ENCODE results near the gene CYP11A1. TPM values are rescaled to one million over a fixed set of nuclear protein-coding genes. Genes with fewer than 3 reads are reported as not detected.

Gene CYP11A1
- 2.0 and 2.9 TPM in 2 replicates for total RNA-seq

DNA sequence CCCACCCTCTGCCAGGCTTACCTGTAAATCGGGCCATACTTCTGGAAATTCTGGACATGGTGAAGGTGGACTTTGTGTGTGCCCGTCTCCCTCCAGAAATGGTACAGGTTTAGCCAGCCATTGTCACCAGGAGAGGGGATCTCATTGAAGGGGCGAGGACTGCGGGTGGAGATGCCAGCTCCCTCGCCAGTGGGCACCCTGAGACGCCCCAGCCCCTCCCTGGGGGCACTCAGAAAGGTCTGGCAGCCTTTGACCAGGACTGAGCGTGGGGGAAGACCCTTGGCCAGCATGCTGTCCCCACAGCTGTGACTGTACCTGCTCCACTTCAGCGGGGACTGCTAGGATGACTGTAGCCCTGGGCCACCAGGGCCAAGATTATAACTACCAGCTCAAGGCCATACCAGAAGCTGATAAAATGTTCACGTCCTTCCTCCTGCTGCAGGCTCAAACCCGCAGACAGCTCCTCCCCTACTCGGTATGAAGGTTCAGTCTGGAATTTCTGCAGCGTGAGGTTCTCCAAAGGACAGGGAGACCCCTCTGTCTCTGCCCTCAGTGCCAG lies at the start of gene CYP11A1:
CYP11A1 (minus strand) TSS at position 351 of the 559 bp plus-strand sequence; CDS start at position 290, 61 bp downstream.
- H3K27me3 ChIP-seq (ENCODE audit: control insufficient read depth, insufficient read depth, low read length): no peaks in the 10 kb centered on the region

DNA sequence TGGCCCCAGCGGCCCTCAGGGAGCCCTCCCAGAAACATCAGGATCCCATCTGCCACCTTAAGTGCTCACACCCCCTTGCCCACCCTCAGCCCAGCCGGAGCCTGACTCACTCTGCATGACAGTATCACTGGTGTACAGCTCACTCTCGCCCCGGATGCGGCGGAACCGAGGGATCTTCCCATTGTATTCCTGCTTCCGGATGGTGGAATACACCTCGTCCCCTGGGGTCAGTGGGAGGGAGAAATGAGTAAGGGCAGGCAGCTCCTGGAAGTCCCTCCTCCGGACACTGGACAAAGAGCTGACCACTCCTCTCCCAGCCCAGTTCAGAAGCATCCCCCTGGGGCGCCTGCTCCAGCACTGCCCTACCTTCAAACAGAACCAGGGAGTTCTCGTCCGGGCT lies 49.8 kb upstream of the CYP11A1 start:
- DNase-seq (ENCODE audit: low read depth): no peak
- H3K27me3 ChIP-seq (ENCODE audit: control insufficient read depth, insufficient read depth, low read length): no peaks in the 10 kb centered on the region
- peaks cover 2% of the 10 kb centered on the region for H3K36me3 ChIP-seq (ENCODE audit: control insufficient read depth, insufficient read depth, low read length)
- no peak overlapping the region for H3K4me3 ChIP-seq (ENCODE audit: low read depth, low read length)
- TF ChIP-seq, protein P1, sequence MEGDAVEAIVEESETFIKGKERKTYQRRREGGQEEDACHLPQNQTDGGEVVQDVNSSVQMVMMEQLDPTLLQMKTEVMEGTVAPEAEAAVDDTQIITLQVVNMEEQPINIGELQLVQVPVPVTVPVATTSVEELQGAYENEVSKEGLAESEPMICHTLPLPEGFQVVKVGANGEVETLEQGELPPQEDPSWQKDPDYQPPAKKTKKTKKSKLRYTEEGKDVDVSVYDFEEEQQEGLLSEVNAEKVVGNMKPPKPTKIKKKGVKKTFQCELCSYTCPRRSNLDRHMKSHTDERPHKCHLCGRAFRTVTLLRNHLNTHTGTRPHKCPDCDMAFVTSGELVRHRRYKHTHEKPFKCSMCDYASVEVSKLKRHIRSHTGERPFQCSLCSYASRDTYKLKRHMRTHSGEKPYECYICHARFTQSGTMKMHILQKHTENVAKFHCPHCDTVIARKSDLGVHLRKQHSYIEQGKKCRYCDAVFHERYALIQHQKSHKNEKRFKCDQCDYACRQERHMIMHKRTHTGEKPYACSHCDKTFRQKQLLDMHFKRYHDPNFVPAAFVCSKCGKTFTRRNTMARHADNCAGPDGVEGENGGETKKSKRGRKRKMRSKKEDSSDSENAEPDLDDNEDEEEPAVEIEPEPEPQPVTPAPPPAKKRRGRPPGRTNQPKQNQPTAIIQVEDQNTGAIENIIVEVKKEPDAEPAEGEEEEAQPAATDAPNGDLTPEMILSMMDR (IDR thresholded peaks at IDR 0.05; ENCODE audit: insufficient read depth, low read length, poor library complexity, severe bottlenecking): no peak

More for the DNA sequence above, at the start of gene CYP11A1:
- Histone ChIP-seq H3K36me3 (ENCODE audit: control insufficient read depth, insufficient read depth, low read length) (no peaks in the 10 kb centered on the region), H3K4me3 (ENCODE audit: low read depth, low read length) (no peak within 1 kb of the TSS)
- TF ChIP-seq, protein P1 (IDR thresholded peaks at IDR 0.05; ENCODE audit: insufficient read depth, low read length, poor library complexity, severe bottlenecking): no peak
- no peak for DNase-seq (ENCODE audit: low read depth)

DNA sequence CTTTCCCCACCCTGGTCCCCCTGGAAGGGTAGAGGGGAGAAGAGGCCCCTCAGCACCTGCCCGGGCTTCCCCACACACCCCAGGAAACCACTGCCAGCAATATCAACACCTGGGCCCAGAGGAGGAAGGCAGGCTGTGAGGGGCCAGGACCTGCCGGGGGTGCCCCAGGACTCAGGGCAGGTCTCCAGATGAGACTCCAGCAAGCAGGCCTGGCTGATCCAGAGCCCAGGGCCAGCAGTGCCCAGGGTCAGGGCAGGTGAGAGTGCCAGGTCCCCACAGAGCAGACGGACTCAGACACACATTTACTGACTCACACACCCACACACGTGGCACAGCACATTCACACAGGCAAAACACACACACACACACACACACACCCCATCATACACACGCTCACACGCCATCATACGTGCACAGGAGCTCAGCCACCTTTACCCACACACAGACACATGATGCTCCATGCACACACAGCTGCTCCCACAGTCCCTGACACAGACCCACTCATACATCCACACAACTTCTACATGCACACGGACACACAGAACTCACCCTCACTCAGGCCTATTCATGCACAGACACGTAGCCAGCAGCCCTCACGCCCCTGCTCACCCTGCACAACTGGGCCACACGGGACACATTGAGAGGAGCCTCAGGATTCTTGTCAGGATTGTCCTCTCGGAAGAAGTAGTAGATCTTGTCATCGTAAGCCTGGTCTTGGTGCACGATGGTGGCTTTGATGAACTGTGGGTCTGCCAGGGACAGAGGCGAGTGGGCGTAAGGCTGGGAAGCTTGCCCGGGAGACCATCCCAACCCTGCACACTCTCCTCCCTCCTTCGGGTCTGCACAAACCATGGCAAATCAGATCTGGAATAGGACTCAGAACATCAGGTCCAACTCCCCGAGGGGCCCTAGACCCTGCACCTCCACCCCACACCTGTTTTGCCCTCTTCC lies 48.8 kb upstream of the CYP11A1 start:
- TF ChIP-seq, protein P1 (IDR thresholded peaks at IDR 0.05; ENCODE audit: insufficient read depth, low read length, poor library complexity, severe bottlenecking): no peak
- H3K36me3 ChIP-seq (ENCODE audit: control insufficient read depth, insufficient read depth, low read length): peaks cover 5% of the 10 kb centered on the region
- no peak overlapping the region for H3K4me3 ChIP-seq (ENCODE audit: low read depth, low read length)
- H3K27me3 ChIP-seq (ENCODE audit: control insufficient read depth, insufficient read depth, low read length): no peaks in the 10 kb centered on the region
- no peak for DNase-seq (ENCODE audit: low read depth)

DNA sequence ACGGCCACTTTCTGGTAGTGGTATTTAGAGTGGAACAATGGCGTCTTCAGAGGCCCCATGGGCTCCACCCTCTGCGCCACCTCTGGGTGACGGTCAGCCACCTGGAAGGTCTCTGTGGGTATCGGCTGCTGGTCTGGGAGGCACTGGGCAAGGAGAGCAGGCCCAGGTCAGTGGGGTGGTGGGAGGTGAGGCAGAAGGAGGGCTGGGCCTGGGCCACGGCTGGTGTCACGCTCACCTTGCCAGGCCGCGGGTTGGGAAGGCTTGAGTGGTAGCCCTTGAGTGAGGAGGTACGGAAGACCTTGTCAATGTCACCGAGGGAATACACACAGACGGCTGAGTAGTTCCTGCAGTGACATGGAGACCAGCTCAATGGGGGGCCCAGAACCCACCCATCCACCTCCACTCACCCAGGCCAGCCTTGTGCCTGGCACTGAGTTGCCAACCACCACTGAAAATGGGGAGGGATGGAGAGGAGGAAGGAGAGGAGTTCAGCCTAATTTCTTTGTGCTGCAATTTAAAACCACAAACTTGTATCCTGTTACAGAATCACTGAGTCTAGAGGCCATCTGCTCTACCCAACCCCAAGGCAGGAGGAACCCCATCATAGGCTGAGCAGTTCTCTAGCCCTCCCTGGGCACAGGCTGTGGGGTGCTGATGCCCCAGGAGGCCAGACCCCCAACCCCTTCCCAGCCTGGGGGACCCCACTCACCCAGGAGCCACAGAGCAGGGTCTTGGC lies 47.3 kb upstream of the CYP11A1 start:
- DNase-seq (ENCODE audit: low read depth): no peak
- TF ChIP-seq, protein P1 (IDR thresholded peaks at IDR 0.05; ENCODE audit: insufficient read depth, low read length, poor library complexity, severe bottlenecking): no peak
- H3K27me3 ChIP-seq (ENCODE audit: control insufficient read depth, insufficient read depth, low read length): no peaks in the 10 kb centered on the region
- H3K36me3 ChIP-seq (ENCODE audit: control insufficient read depth, insufficient read depth, low read length): peaks cover 6% of the 10 kb centered on the region
- no peak overlapping the region for H3K4me3 ChIP-seq (ENCODE audit: low read depth, low read length)

DNA sequence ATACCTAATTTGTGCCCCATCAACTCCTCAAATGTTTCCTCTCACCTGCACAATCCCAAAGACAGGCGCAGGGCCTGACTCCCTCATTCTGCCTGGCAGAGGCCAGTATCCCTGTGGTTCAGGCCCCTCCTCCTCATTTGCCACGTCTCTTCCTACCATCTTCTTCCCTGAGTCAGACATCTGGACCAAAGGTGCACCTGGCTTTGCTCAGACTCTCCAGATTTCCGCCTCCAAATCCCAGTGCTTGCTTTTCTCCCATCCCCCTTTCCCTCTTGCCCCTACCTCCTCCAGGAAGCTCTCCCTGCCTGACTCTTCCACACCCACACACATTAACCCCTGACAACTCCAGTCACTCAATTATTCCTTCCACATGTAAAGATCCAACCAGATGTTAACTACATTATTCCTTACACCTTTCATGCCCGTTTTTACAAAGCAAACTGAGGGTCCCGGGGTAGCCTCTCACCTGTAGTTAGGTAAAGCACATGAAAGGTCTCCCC lies 46.7 kb upstream of the CYP11A1 start:
- DNase-seq (ENCODE audit: low read depth): no peak
- TF ChIP-seq, protein P1 (IDR thresholded peaks at IDR 0.05; ENCODE audit: insufficient read depth, low read length, poor library complexity, severe bottlenecking): no peak
- H3K4me3 ChIP-seq (ENCODE audit: low read depth, low read length): no peak overlapping the region
- peaks cover 6% of the 10 kb centered on the region for H3K36me3 ChIP-seq (ENCODE audit: control insufficient read depth, insufficient read depth, low read length)
- no peaks in the 10 kb centered on the region for H3K27me3 ChIP-seq (ENCODE audit: control insufficient read depth, insufficient read depth, low read length)
